ENCODE data around the gene NUP210.

NUP210 gene

DNA sequence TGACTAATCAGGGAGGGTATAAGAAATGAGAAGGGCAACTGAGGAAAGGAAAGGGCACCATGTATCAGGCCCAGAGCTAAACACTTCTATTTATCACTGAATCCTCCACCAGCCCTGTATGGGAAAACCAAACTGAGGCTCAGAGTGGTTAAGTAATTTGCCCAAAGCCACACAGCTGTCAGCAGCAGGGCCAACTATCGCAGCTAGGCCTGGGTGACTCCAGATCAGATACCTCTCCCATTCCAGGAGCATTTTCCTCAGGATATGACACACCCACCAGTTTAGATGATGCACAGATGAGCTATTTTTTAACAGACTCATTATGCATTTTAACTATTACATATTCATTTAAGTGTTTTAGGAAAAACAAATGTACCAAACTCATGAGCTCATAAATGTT lies 14.5 kb downstream of the NUP210 start:
- H3K27me3 ChIP-seq (replicated peaks; ENCODE audit: control insufficient read depth, insufficient read depth, low read length), result no peaks in the 10 kb centered on the region
- peaks cover 13% of the 10 kb centered on the region for H3K36me3 ChIP-seq (ENCODE audit: control insufficient read depth, insufficient read depth, low read length)
- DNase-seq (ENCODE audit: extremely low read depth, insufficient read length), result no peak
- TF ChIP-seq CTCF (IDR thresholded peaks at IDR 0.05; ENCODE audit: insufficient read depth, low read length, poor library complexity, severe bottlenecking), result no peak
- no peak overlapping the region for H3K4me3 ChIP-seq (replicated peaks; ENCODE audit: low read depth, low read length)

GRCh38 chr3:13404626-13405452 lies 15.3 kb downstream of the NUP210 start:
- DNase-seq (ENCODE audit: extremely low read depth, insufficient read length), result no peak
- no peak for TF ChIP-seq CTCF (IDR thresholded peaks at IDR 0.05; ENCODE audit: insufficient read depth, low read length, poor library complexity, severe bottlenecking)
- Histone ChIP-seq H3K27me3 (replicated peaks; ENCODE audit: control insufficient read depth, insufficient read depth, low read length) (no peaks in the 10 kb centered on the region), H3K4me3 (replicated peaks; ENCODE audit: low read depth, low read length) (no peak overlapping the region), H3K36me3 (ENCODE audit: control insufficient read depth, insufficient read depth, low read length) (peaks cover 17% of the 10 kb centered on the region)

GRCh38 chr3:13403847-13404246 lies 16.3 kb downstream of the NUP210 start:
- DNase-seq (ENCODE audit: extremely low read depth, insufficient read length), result no peak
- TF ChIP-seq CTCF (IDR thresholded peaks at IDR 0.05; ENCODE audit: insufficient read depth, low read length, poor library complexity, severe bottlenecking), result no peak
- H3K36me3 ChIP-seq (ENCODE audit: control insufficient read depth, insufficient read depth, low read length), result peaks cover 17% of the 10 kb centered on the region
- H3K27me3 ChIP-seq (replicated peaks; ENCODE audit: control insufficient read depth, insufficient read depth, low read length), result no peaks in the 10 kb centered on the region
- H3K4me3 ChIP-seq (replicated peaks; ENCODE audit: low read depth, low read length), result no peak overlapping the region

- Histone ChIP-seq H3K36me3 (ENCODE audit: control insufficient read depth, insufficient read depth, low read length) (peaks cover 17% of the 10 kb centered on the region), H3K4me3 (replicated peaks; ENCODE audit: low read depth, low read length) (no peak overlapping the region), H3K27me3 (replicated peaks; ENCODE audit: control insufficient read depth, insufficient read depth, low read length) (no peaks in the 10 kb centered on the region)
- no peak for TF ChIP-seq CTCF (IDR thresholded peaks at IDR 0.05; ENCODE audit: insufficient read depth, low read length, poor library complexity, severe bottlenecking)
- no peak for DNase-seq (ENCODE audit: extremely low read depth, insufficient read length)
Observed at GRCh38 chr3:13403213-13403819, 16.8 kb downstream of the NUP210 start.

DNA sequence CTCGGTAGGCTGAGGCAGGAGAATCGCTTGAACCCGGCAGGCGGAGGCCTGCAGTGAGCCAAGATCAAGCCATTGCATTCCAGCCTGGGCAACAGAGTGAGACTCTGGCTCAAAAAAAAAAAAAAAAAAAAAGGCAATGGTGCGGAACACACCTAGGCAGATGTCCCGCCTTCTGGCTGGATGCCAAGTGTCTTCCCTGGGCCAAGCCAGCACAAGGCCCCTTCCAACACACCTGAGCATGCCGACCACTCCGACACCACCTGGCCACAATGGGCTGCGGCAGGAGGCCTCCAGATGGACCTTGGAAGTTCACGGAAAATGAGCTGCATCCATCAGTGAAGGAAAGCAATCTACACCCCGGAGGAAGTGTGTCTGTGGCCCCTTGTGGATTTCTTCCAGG lies 19.0 kb downstream of the NUP210 start:
- DNase-seq (ENCODE audit: extremely low read depth, insufficient read length), result no peak
- TF ChIP-seq CTCF (IDR thresholded peaks at IDR 0.05; ENCODE audit: insufficient read depth, low read length, poor library complexity, severe bottlenecking), result no peak
- Histone ChIP-seq H3K27me3 (replicated peaks; ENCODE audit: control insufficient read depth, insufficient read depth, low read length) (no peaks in the 10 kb centered on the region), H3K4me3 (replicated peaks; ENCODE audit: low read depth, low read length) (no peak overlapping the region), H3K36me3 (ENCODE audit: control insufficient read depth, insufficient read depth, low read length) (peaks cover 25% of the 10 kb centered on the region)
